Cerebellar cortex (tissue), 1 donor: ENCODE data around the gene RMI2.
A peak's percentile ranks its signal among the peaks of the same experiment; 100 is the strongest.
"Not testable (repeated sequence)": the region's sequence is repeated elsewhere in the genome, so short reads cannot be mapped to it uniquely, and the experiment has no call there.

Source experiments
- DNase-seq: peaks from one replicate; pipeline ENCODE4 v3.0.0-alpha.2; 2015; ENCODE audit warnings: low spot score

RMI2 gene

GRCh38 chr16:11354733-11355574 is 9.7 kb downstream of the RMI2 start:
- no peak for DNase-seq

- DNase-seq = no peak
Measured at GRCh38 chr16:11355862-11356261, 10.6 kb downstream of the RMI2 start.

- peak; percentile 60 for DNase-seq
Measured at GRCh38 chr16:11356573-11357331, 11.5 kb downstream of the RMI2 start.

- no peak for DNase-seq
Measured at GRCh38 chr16:11358531-11358930, 13.3 kb downstream of the RMI2 start.

GRCh38 chr16:11359370-11359769 is 14.1 kb downstream of the RMI2 start:
- peak; percentile 19 for DNase-seq

GRCh38 chr16:11360641-11361373 is 15.5 kb downstream of the RMI2 start:
- no peak for DNase-seq

GRCh38 chr16:11361701-11362451 is 16.6 kb downstream of the RMI2 start:
- no peak for DNase-seq

GRCh38 chr16:11363927-11364258 is 18.6 kb downstream of the RMI2 start:
- no peak for DNase-seq

- DNase-seq = no peak
Measured at GRCh38 chr16:11367483-11367906, 22.2 kb downstream of the RMI2 start.

GRCh38 chr16:11370084-11370931 is 25.0 kb downstream of the RMI2 start:
- no peak for DNase-seq

GRCh38 chr16:11370932-11371279 is 25.6 kb downstream of the RMI2 start:
- DNase-seq = not testable (repeated sequence)

- no peak for DNase-seq
Measured at GRCh38 chr16:11372073-11372828, 27.0 kb downstream of the RMI2 start.

- DNase-seq = no peak
Measured at GRCh38 chr16:11372829-11373306, 27.6 kb downstream of the RMI2 start.

GRCh38 chr16:11374255-11374654 is 29.0 kb downstream of the RMI2 start:
- DNase-seq = no peak

- DNase-seq = no peak
Measured at GRCh38 chr16:11377154-11377553, 31.9 kb downstream of the RMI2 start.

GRCh38 chr16:11378951-11379350 is 33.7 kb downstream of the RMI2 start:
- not testable (repeated sequence) for DNase-seq

- DNase-seq = no peak
Measured at GRCh38 chr16:11379420-11379819, 34.2 kb downstream of the RMI2 start.

GRCh38 chr16:11380836-11381235 is 35.6 kb downstream of the RMI2 start:
- no peak for DNase-seq

GRCh38 chr16:11383481-11384183 is 38.4 kb downstream of the RMI2 start:
- DNase-seq = no peak
